GM12864 (cell line): ENCODE data around the gene CFAP61.
"Not testable (repeated sequence)": the region's sequence is repeated elsewhere in the genome, so short reads cannot be mapped to it uniquely, and the experiment has no call there.

Source experiments
- DNase-seq: peaks from one replicate; pipeline ENCODE4 v3.0.0-alpha.2; 2011; ENCODE audit warnings: low read depth
- H3K4me3 ChIP-seq: 2 replicates; pipeline ENCODE4 v1.5.1; 2011; ENCODE audit warnings: mild to moderate bottlenecking, low read depth, low read length, control low read depth
- TF ChIP-seq, protein P1 (sequence below): IDR thresholded peaks from 2 replicates; pipeline ENCODE4 v1.5.1; 2011; ENCODE audit warnings: low read depth, mild to moderate bottlenecking, moderate library complexity, low read length, control low read depth, inconsistent platforms; ENCODE audit errors: missing control alignments

Gene CFAP61

DNA sequence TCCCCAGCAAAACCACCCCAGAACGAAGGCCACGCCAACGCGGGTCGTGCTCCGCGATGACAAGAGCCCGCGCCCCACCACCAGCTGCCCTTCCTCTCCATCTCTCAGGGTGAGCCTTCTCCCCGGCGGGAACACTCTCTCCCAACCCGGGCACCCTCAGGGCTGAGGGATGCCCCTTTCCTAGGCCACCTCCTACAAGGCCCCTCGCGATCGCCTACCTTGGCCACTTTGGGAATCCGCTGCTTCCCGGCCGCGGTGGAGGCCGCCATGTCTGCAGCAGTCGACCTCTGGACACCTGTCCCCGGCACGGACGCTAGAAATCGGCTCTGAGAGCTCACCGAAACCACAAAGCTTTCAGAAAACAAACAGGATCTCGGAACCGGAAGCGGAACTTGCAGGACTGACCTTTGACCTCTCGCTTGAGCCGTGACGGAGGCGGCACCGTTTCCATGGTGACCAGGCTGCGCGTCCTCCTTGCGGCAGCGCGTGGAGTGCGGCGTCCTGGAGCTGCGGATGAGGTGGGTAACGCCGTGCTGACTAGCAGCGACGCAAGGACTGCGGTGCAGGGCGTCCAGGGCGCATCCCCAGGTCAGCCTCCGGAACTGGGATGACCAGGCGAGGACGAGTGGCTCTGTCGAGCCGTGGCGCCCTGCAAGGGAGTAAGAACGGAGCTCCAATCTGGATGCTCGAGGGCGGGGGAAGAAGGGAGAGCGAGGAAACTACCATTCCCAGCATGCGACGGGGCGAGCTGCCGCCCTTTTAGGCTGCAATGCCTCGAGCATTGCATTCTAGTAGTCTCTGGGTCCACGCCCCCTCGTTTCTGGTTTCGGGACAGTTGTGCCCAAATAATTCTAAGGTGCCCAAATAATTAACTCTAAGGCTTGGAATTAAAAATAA, at the start of gene CFAP61, which contains the start of gene CRNKL1:
Gene CFAP61, plus strand, starts transcription at position 459 of the 897 bp plus-strand sequence. CDS start 4,122 bp downstream, outside the sequence.
Gene CRNKL1, minus strand, starts transcription at position 393 of the 897 bp plus-strand sequence. Its CDS starts 124 bp downstream, at position 269.
- H3K4me3 ChIP-seq, result peak within 1 kb of the TSS; percentile 82
- TF ChIP-seq, protein P1, sequence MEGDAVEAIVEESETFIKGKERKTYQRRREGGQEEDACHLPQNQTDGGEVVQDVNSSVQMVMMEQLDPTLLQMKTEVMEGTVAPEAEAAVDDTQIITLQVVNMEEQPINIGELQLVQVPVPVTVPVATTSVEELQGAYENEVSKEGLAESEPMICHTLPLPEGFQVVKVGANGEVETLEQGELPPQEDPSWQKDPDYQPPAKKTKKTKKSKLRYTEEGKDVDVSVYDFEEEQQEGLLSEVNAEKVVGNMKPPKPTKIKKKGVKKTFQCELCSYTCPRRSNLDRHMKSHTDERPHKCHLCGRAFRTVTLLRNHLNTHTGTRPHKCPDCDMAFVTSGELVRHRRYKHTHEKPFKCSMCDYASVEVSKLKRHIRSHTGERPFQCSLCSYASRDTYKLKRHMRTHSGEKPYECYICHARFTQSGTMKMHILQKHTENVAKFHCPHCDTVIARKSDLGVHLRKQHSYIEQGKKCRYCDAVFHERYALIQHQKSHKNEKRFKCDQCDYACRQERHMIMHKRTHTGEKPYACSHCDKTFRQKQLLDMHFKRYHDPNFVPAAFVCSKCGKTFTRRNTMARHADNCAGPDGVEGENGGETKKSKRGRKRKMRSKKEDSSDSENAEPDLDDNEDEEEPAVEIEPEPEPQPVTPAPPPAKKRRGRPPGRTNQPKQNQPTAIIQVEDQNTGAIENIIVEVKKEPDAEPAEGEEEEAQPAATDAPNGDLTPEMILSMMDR, result no peak
- DNase-seq, result peak; percentile 98

DNA sequence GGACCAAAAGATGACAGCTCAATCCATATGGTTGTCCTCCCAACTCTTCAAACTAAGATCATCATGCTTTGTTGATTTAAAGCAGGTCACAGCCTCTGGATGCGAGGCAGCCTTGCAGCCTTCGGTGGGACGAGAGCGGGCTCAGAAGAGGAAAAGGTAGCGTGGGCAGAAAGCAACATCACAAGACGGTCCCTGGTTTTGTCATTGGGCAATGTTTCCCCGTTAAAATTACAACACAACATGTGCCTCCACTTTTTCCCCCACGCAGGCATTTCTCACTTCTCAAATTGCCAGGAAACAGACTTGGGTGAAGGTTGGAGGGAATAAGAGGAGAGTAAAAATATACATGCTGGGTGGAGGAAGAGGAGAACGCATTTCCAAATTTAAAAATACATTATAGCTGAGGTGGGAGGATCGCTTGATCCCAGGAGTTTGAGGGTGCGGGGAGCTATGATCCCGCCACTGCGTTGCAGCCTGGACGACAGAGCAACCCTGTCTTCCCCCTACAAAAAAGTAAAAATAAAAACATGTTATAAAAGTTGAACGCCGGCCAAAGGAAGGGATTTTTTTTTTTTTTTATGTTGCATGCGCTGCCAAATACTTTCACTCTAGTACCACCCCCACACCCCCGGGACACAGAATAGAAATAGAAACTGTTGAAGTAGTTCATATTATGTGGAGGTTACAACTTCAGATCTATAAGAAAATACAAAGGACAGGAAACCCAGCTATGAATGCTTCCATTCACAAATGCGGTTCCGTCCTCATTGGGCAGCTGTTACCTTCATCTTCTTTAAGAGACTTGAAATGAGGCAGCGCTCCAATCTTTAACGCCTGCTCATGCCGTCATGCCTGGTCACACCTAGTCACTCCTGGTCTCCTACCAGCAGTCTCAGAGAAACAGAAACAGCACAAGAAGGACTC, 49.0 kb upstream of the CFAP61 start:
- H3K4me3 ChIP-seq, result peak overlapping the region; percentile 4; the same call in 1 of the 2 replicates
- no peak for DNase-seq
- TF ChIP-seq, protein P1, result no peak

GRCh38 chr20:20003955-20004322, 48.4 kb upstream of the CFAP61 start:
- not testable (repeated sequence) for H3K4me3 ChIP-seq, DNase-seq

- TF ChIP-seq, protein P1, result no peak
- H3K4me3 ChIP-seq, result no peak overlapping the region
- DNase-seq, result no peak
Observed at GRCh38 chr20:20005342-20005741, 47.0 kb upstream of the CFAP61 start.

DNA sequence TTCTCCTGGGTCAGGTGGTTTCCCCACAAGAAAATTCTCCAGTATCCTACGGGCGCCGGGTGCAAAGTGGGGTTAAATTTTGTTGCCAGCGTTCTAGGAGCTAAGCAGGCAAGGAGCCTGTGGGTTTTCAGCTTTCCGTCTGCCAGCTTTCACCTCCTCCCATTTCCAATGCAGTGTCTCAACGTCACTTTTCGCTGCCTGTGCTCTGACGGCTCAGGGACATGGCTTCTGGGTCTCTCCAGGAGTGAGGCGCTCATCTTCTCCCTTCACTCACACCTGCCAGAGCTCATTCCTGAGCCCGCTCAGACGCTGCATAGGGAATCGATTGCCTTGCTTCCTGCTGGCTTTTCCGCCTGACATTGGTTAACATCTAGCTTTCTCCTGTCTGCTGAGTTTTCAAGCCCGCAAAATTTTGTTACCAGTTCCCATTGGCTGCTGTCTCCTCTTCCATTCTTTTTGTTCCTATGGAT, 42.5 kb upstream of the CFAP61 start:
- H3K4me3 ChIP-seq, result no peak overlapping the region
- TF ChIP-seq, protein P1, result no peak
- no peak for DNase-seq

- TF ChIP-seq, protein P1, result no peak
- no peak for DNase-seq
- H3K4me3 ChIP-seq, result no peak overlapping the region
Observed at GRCh38 chr20:20010639-20011500, 41.5 kb upstream of the CFAP61 start.
